CMK (cell line): ENCODE results near the gene OR6S1.
"Not testable (repeated sequence)": the region's sequence is repeated elsewhere in the genome, so short reads cannot be mapped to it uniquely, and the experiment has no call there.

Experiments used
- DNase-seq: peaks from one replicate; pipeline ENCODE4 v3.0.0-alpha.2; 2010; ENCODE audit warnings: low read depth

OR6S1 gene

GRCh38 chr14:20631023-20631879 lies 10.2 kb downstream of the OR6S1 start:
- DNase-seq = no peak

- no peak for DNase-seq
Observed at GRCh38 chr14:20630340-20631022, 11.0 kb downstream of the OR6S1 start.

- no peak for DNase-seq
Observed at GRCh38 chr14:20628063-20628854, 13.2 kb downstream of the OR6S1 start.

GRCh38 chr14:20627346-20628027 lies 14.0 kb downstream of the OR6S1 start:
- no peak for DNase-seq

GRCh38 chr14:20626274-20626673 lies 15.2 kb downstream of the OR6S1 start:
- DNase-seq = no peak

- DNase-seq = no peak
Observed at GRCh38 chr14:20624495-20625070, 16.9 kb downstream of the OR6S1 start.

GRCh38 chr14:20623798-20624197 lies 17.7 kb downstream of the OR6S1 start:
- no peak for DNase-seq

GRCh38 chr14:20622816-20623291 lies 18.6 kb downstream of the OR6S1 start:
- DNase-seq = no peak

GRCh38 chr14:20620798-20621478 lies 20.6 kb downstream of the OR6S1 start:
- DNase-seq = no peak

GRCh38 chr14:20619688-20620087 lies 21.8 kb downstream of the OR6S1 start:
- DNase-seq = not testable (repeated sequence)

GRCh38 chr14:20618271-20618749 lies 23.2 kb downstream of the OR6S1 start:
- no peak for DNase-seq

GRCh38 chr14:20617138-20618003 lies 24.1 kb downstream of the OR6S1 start:
- DNase-seq = no peak

GRCh38 chr14:20615996-20616395 lies 25.5 kb downstream of the OR6S1 start:
- no peak for DNase-seq

- no peak for DNase-seq
Observed at GRCh38 chr14:20614038-20614840, 27.3 kb downstream of the OR6S1 start.

- DNase-seq = peak; percentile 92
Observed at GRCh38 chr14:20613094-20614037, 28.1 kb downstream of the OR6S1 start.

- DNase-seq = no peak
Observed at GRCh38 chr14:20612403-20612802, 29.1 kb downstream of the OR6S1 start.

GRCh38 chr14:20611277-20611676 lies 30.2 kb downstream of the OR6S1 start:
- no peak for DNase-seq
